HepG2 (cell line): ENCODE measurements around the gene RBM6. TPM values are rescaled to one million over a fixed set of nuclear protein-coding genes. Genes with fewer than 3 reads are reported as not detected.
A peak's percentile ranks its signal among the peaks of the same experiment; 100 is the strongest.

Experiments
- BHLHE40 ChIP-seq: IDR thresholded peaks from 2 replicates; pipeline ENCODE4 v1.6.1; 2011; ENCODE audit warnings: low read length, improper control_type of control experiment
- FOXP1 ChIP-seq, 2 experiments: fragments of 450-650 bp in 1 of 2; IDR thresholded peaks; 2 replicates each; pipeline ENCODE4 v1.6.1; 2017 to 2018; ENCODE audit warnings: antibody characterized with exemption in 1 of 2
- GABPB1 ChIP-seq: IDR thresholded peaks from 2 replicates; pipeline ENCODE4 v1.6.1; 2016; ENCODE audit warnings: mild to moderate bottlenecking, missing genetic modification reagents, moderate library complexity, missing compliant biosample characterization
- GFI1 ChIP-seq: sonication (generic); formaldehyde crosslinking; IDR thresholded peaks from 2 replicates; pipeline ENCODE4 v1.5.0; 2020; ENCODE audit warnings: missing genetic modification reagents, mild to moderate bottlenecking, borderline replicate concordance
- NONO ChIP-seq, 2 experiments: fragments of 450-650 bp in 1 of 2; sonication (generic) in 1 of 2; formaldehyde crosslinking in 1 of 2; IDR thresholded peaks in 1 of 2; conservative IDR thresholded peaks in 1 of 2; 2 replicates each; pipeline versions ENCODE4 v1.6.1 to v1.8.0; 2017 to 2022; ENCODE audit warnings: mild to moderate bottlenecking in 1 of 2, missing genetic modification reagents in 1 of 2, moderate library complexity in 1 of 2
- POLR2G ChIP-seq: fragments of 200-400 bp; formaldehyde crosslinking; IDR thresholded peaks from 2 replicates; pipeline ENCODE4 v1.6.1; 2018; ENCODE audit warnings: mild to moderate bottlenecking, low read depth, low read length, moderate library complexity
- RBFOX2 ChIP-seq: fragments of 200-400 bp; formaldehyde crosslinking; IDR thresholded peaks from 2 replicates; pipeline ENCODE4 v1.6.1; 2017; ENCODE audit warnings: low read depth, mild to moderate bottlenecking, low read length
- RORA ChIP-seq: sonication (generic); formaldehyde crosslinking; IDR thresholded peaks from 2 replicates; pipeline ENCODE4 v1.5.0; 2020; ENCODE audit warnings: mild to moderate bottlenecking, missing genetic modification reagents, moderate library complexity
- SALL2 ChIP-seq: sonication (generic); formaldehyde crosslinking; IDR thresholded peaks from 2 replicates; pipeline ENCODE4 v1.8.1; 2023; ENCODE audit warnings: mild to moderate bottlenecking, missing genetic modification reagents, inconsistent platforms
- SP1 ChIP-seq, 2 experiments: fragments of 450-650 bp in 1 of 2; sonication (generic) in 1 of 2; formaldehyde crosslinking in 1 of 2; IDR thresholded peaks; 2 replicates each; pipeline versions ENCODE4 v1.4.0 to v1.6.1; 2016 to 2020; ENCODE audit warnings: missing genetic modification reagents in 1 of 2
- ZBTB33 ChIP-seq: sonication (generic); formaldehyde crosslinking; IDR thresholded peaks from 2 replicates; pipeline ENCODE4 v1.4.0; 2020; ENCODE audit warnings: missing genetic modification reagents
- ZMYM4 ChIP-seq: sonication (generic); formaldehyde crosslinking; IDR thresholded peaks from 2 replicates; pipeline ENCODE4 v1.8.1; 2023; ENCODE audit warnings: mild to moderate bottlenecking, missing genetic modification reagents
- ZNF205 ChIP-seq: IDR thresholded peaks from 2 replicates; pipeline ENCODE4 v1.6.1; 2018; ENCODE audit warnings: missing biosample characterization, missing genetic modification reagents
- ZNF451 ChIP-seq: sonication (generic); formaldehyde crosslinking; IDR thresholded peaks from 2 replicates; pipeline ENCODE4 v1.5.0; 2020; ENCODE audit warnings: mild to moderate bottlenecking, missing genetic modification reagents
- ZNF468 ChIP-seq: sonication (generic); formaldehyde crosslinking; IDR thresholded peaks from 2 replicates; pipeline ENCODE4 v1.8.0; 2022; ENCODE audit warnings: mild to moderate bottlenecking, moderate library complexity, missing genetic modification reagents
- ZNF501 ChIP-seq: sonication (generic); formaldehyde crosslinking; IDR thresholded peaks from 2 replicates; pipeline ENCODE4 v1.5.1; 2020; ENCODE audit warnings: mild to moderate bottlenecking, moderate library complexity, missing genetic modification reagents
- ZNF546 ChIP-seq: sonication (generic); formaldehyde crosslinking; conservative IDR thresholded peaks from 2 replicates; pipeline ENCODE4 v1.8.1; 2023; ENCODE audit warnings: mild to moderate bottlenecking, missing genetic modification reagents
- ZNF563 ChIP-seq: sonication (generic); formaldehyde crosslinking; IDR thresholded peaks from 2 replicates; pipeline ENCODE4 v1.8.0; 2022; ENCODE audit warnings: mild to moderate bottlenecking, moderate library complexity, missing genetic modification reagents
- ZNF713 ChIP-seq: sonication (generic); formaldehyde crosslinking; IDR thresholded peaks from 2 replicates; pipeline ENCODE4 v1.4.0; 2020; ENCODE audit warnings: mild to moderate bottlenecking, missing genetic modification reagents
- polyA plus RNA-seq, 8 experiments: library from polyadenylated mRNA; depleted of rRNA in 3 of 8; stranded (reverse) in 7 of 8; unstranded in 1 of 8; fragments of >200 nt; fragmentation: Illumina TruSeq in 4 of 8; extraction: Trizol in 4 of 8; gene quantifications; 2 replicates each; pipeline versions ENCODE4 v1.2.1 to v1.2.3, GENCODE V29; 2011 to 2016; ENCODE audit warnings: low read depth in 4 of 8, missing spikeins in 1 of 8, mixed read lengths in 1 of 8; ENCODE audit not compliant: insufficient read depth in 1 of 8
- total RNA-seq, 5 experiments: library from RNA; depleted of rRNA; stranded (reverse); fragments of >200 nt; fragmentation: Illumina TruSeq; extraction: Trizol; gene quantifications; 2 replicates each; pipeline ENCODE4 v1.2.3, GENCODE V29; 2016; ENCODE audit warnings: low read depth in 1 of 5
- TF ChIP-seq, protein P1 (sequence below): sonication (generic); formaldehyde crosslinking; IDR thresholded peaks from 2 replicates; pipeline ENCODE4 v1.5.1; 2020; ENCODE audit warnings: missing genetic modification reagents, mild to moderate bottlenecking, borderline replicate concordance
- TF ChIP-seq, protein P2 (sequence below): sonication (generic); formaldehyde crosslinking; IDR thresholded peaks from 2 replicates; pipeline ENCODE4 v1.9.0; 2022; ENCODE audit warnings: missing genetic modification reagents, mild to moderate bottlenecking, borderline replicate concordance

Gene RBM6
- total and polyA plus RNA-seq, 2 of the 13 experiments (the other 11 are each of a cell fraction or from before 2014, with no cell fraction given): 72.7 to 86.1 TPM

GRCh38 chr3:49903451-49904424 lies 36.2 kb upstream of the RBM6 start, which contains the start of gene MST1R (continued):
- TF ChIP-seq ZBTB33 (CRISPR knock-in tag): peak; percentile 92
- no peak for TF ChIP-seq NONO (IDR thresholded peaks at IDR 0.05)
- TF ChIP-seq NONO (CRISPR knock-in tag; conservative IDR thresholded peaks at IDR 0.05): 0 out of 2 replicates have a peak, but pooled peaks have one; percentile 22
- no peak for TF ChIP-seq GFI1 (CRISPR knock-in tag)
- TF ChIP-seq, protein P1, sequence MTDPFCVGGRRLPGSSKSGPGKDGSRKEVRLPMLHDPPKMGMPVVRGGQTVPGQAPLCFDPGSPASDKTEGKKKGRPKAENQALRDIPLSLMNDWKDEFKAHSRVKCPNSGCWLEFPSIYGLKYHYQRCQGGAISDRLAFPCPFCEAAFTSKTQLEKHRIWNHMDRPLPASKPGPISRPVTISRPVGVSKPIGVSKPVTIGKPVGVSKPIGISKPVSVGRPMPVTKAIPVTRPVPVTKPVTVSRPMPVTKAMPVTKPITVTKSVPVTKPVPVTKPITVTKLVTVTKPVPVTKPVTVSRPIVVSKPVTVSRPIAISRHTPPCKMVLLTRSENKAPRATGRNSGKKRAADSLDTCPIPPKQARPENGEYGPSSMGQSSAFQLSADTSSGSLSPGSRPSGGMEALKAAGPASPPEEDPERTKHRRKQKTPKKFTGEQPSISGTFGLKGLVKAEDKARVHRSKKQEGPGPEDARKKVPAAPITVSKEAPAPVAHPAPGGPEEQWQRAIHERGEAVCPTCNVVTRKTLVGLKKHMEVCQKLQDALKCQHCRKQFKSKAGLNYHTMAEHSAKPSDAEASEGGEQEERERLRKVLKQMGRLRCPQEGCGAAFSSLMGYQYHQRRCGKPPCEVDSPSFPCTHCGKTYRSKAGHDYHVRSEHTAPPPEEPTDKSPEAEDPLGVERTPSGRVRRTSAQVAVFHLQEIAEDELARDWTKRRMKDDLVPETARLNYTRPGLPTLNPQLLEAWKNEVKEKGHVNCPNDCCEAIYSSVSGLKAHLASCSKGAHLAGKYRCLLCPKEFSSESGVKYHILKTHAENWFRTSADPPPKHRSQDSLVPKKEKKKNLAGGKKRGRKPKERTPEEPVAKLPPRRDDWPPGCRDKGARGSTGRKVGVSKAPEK (CRISPR knock-in tag): no peak
- TF ChIP-seq ZMYM4: no peak
- peak; percentile 61 for TF ChIP-seq RBFOX2
- no peak for TF ChIP-seq RORA (CRISPR knock-in tag)
- TF ChIP-seq ZNF546 (CRISPR knock-in tag): 0 out of 2 replicates have a peak, but pooled peaks have one; percentile 56
- peak; percentile 48; the same call in 1 of the 2 replicates for TF ChIP-seq GABPB1 (CRISPR knock-in tag)
- no peak for TF ChIP-seq FOXP1 (IDR thresholded peaks at IDR 0.05)
- no peak for TF ChIP-seq FOXP1 (CRISPR knock-in tag; IDR thresholded peaks at IDR 0.05)
- TF ChIP-seq ZNF205 (CRISPR knock-in tag): 0 out of 2 replicates have a peak, but pooled peaks have one; percentile 28
- TF ChIP-seq ZNF501 (CRISPR knock-in tag): peak; percentile 74; the same call in 1 of the 2 replicates
- 0 out of 2 replicates have a peak, but pooled peaks have one; percentile 27 for TF ChIP-seq ZNF563
- no peak for TF ChIP-seq ZNF451 (CRISPR knock-in tag)
- 0 out of 2 replicates have a peak, but pooled peaks have one; percentile 72 for TF ChIP-seq SALL2 (CRISPR knock-in tag)
- peak; percentile 10; the same call in 1 of the 2 replicates for TF ChIP-seq BHLHE40
- no peak for TF ChIP-seq ZNF468 (CRISPR knock-in tag)
- TF ChIP-seq ZNF713 (CRISPR knock-in tag): no peak
- TF ChIP-seq, protein P2, sequence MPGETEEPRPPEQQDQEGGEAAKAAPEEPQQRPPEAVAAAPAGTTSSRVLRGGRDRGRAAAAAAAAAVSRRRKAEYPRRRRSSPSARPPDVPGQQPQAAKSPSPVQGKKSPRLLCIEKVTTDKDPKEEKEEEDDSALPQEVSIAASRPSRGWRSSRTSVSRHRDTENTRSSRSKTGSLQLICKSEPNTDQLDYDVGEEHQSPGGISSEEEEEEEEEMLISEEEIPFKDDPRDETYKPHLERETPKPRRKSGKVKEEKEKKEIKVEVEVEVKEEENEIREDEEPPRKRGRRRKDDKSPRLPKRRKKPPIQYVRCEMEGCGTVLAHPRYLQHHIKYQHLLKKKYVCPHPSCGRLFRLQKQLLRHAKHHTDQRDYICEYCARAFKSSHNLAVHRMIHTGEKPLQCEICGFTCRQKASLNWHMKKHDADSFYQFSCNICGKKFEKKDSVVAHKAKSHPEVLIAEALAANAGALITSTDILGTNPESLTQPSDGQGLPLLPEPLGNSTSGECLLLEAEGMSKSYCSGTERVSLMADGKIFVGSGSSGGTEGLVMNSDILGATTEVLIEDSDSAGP (CRISPR knock-in tag): peak; percentile 20; the same call in 1 of the 2 replicates
- 0 out of 2 replicates have a peak, but pooled peaks have one; percentile 30 for TF ChIP-seq POLR2G
- TF ChIP-seq SP1 (IDR thresholded peaks at IDR 0.05): no peak
- TF ChIP-seq SP1 (CRISPR knock-in tag; IDR thresholded peaks at IDR 0.05): 0 out of 2 replicates have a peak, but pooled peaks have one; percentile 50
